GM15510 (cell line): ENCODE measurements around the gene POP5.
A peak's percentile ranks its signal among the peaks of the same experiment; 100 is the strongest.

Experiments used
- POLR2A ChIP-seq: IDR thresholded peaks from 3 replicates; pipeline ENCODE4 v1.6.1; 2011; ENCODE audit warnings: borderline replicate concordance; ENCODE audit not compliant: insufficient read length; ENCODE audit errors: extremely low read depth

The POP5 gene

DNA sequence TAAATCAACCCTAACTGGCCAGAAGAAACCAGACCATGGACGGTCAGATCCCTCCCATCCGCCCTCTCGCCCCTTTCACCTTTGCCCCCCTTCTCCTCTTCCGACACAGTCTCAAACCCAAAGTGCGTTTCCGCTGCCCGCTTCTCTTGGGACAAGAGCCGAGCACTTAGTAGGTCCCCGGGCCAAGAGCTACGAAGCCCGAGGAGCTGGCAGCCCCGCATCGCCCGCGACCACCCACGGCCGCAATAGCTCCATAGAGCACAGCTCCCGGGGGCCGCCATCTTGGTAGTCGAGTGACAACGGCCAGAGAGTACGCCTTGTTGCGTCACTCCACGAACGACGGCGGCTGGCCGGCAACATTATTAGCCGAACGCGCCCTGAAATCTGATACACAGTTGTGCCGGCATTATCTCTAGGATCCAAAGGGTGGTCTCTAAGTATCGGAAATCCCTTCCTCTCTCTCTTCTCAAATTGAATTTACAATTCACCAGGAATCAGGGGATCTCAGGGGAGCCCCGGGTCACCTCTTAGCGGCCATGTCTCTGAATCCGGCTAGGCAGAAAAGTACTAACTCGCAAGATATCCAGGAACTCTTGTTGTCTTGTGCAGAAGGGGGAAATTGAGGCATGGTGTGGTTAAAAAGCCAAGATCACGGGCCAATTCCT lies 52.2 kb downstream of the POP5 start, which contains the start of gene COQ5:
Gene COQ5 (minus strand): TSS at position 298 of the 665 bp plus-strand sequence. CDS start 17 bp downstream, at position 281.
- peak; percentile 91 for TF ChIP-seq POLR2A
